Colon (tissue), 2 donors: ENCODE data around the gene MTSS2.
"Not testable (repeated sequence)": the region's sequence is repeated elsewhere in the genome, so short reads cannot be mapped to it uniquely, and the experiment has no call there.

Experiments
- FAIRE-seq: peaks from 2 replicates; lab custom pipeline; 2012; peaks lifted over from hg19 to GRCh38; lab: Jason Lieb, UNC
- donor health status: control.
- donor health status: control.

MTSS2 gene

DNA sequence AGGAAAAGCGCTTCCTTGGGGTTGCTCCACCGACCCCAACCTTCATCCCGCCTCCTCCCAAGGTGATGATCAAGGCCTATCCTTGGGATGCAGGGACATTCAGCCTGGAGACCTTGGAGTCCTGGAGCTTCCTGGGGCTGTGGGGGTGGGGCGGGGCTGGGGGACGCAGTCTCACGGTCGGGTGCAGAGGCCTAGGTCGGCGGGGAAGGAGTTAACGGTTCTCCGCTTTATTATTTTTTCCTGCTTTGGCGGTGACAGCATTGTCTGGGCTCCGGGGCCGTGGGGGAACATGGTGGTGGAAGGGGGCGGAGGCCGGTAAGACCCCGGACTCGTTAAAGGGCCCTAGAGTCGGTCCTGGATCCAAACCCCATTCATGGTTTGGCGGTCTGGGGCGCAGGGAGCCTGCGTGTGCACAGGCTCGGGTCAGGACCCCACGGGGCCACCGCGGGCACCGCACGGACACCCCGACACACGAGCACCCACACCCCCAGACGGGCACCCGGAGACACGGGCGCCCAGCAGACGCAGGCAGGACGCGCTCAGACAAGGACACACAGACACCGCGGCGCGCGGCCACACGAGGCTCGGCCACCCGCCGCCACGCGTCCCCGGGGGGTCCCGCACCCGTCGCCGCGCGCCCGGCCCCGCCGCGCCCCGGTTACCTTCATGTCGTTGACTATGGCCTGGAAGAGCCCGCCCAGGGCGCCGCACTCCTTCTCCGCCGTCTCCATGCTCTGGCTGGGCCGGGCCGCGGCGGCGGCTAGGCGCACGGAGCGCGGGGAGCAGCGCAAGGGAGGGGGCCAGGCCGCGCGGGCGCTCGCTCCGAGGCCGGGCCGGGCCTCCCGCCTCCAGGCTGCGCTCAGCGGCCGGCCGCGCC is 554 bp downstream of the MTSS2 start:
- FAIRE-seq, result no peak

- no peak for FAIRE-seq
Measured at GRCh38 chr16:70684146-70685060, 1.4 kb downstream of the MTSS2 start.

- FAIRE-seq, result no peak
Measured at GRCh38 chr16:70683146-70683944, 2.5 kb downstream of the MTSS2 start.

DNA sequence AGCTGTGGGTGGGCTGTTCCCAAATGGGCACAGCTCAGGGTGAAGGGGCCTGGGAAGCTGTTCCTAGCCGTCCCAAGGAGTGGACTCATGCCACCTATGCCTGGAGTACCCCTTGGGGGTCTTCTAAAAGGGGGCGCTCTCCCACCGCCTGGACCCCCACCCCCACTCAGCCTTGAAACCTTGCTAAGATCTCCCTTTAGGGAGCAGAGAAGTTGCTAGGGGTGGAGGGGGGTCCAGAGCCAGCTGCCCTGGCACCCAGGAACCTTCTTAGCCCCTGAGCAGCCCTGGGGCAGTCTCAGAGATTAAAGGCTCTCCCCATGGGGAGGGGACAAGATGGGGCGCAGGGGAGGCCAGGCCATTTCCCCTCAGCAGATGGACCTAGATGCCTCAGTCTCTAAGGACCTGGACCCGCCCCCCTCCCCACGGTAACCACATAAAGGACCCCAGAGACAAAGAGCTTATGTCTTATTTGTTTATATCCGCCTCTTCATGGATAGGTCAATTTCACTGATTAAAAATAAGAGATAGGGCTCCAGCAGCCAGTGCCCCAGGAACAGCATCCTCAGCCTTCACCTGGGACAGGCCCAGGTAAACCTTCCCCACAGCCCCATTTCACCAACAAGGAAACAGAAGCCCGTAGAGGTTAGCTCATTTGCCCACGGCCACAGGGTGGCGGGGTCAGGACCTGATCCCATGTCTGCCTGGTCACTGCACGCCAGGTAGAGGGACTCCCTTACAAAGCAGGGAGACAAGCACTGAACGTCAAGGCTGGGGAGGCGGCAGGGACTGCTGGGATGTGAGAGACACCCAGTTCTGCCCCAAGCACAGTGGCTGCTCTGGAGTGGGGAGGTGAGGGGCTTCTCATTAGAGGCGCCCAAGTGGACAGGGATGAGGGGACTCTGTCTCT is 3.4 kb downstream of the MTSS2 start:
- no peak for FAIRE-seq

GRCh38 chr16:70681382-70682238 is 4.2 kb downstream of the MTSS2 start:
- FAIRE-seq, result no peak

GRCh38 chr16:70680495-70681381 is 5.1 kb downstream of the MTSS2 start:
- FAIRE-seq, result no peak

GRCh38 chr16:70679671-70680494 is 6.0 kb downstream of the MTSS2 start:
- FAIRE-seq, result no peak

DNA sequence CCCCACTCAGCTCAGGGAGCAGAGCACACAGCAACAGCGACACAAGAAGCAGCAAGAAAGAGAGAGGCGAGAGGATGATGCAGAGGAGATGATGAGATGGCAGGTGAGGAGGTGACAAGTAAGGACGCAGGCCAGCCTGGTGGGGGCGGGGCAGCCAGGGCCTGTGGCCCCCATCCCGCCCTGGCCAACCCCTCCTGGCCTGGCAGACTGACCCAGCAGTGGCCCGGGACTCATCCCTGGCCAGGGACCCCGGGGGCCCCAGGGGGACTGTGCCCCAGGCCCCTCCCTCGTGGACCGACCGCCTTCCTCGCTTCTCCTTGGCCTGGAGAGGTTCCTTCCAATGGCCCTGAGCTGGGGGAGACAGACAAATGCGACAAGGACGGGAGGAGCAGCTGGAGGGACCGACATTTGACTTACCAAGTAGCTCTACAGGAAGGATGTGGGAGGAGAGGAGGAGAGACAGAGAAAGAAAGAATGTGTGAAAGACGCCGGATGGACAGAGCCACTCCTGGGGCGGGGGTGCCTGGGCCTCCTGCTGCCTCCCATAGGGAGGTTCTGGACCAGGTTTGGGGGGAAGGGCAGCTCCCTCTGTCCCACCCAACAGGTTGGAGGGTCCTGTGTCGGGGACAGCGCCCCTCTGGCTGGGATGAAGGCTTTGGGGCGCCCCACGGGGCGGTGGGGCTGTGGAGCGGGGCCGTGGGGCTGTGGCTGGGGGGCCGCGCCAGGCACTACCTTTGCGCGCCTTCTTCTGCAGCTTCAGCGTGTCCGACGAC is 6.8 kb downstream of the MTSS2 start:
- FAIRE-seq, result no peak

GRCh38 chr16:70678121-70678897 is 7.5 kb downstream of the MTSS2 start:
- no peak for FAIRE-seq

GRCh38 chr16:70677499-70678120 is 8.2 kb downstream of the MTSS2 start:
- FAIRE-seq, result no peak

DNA sequence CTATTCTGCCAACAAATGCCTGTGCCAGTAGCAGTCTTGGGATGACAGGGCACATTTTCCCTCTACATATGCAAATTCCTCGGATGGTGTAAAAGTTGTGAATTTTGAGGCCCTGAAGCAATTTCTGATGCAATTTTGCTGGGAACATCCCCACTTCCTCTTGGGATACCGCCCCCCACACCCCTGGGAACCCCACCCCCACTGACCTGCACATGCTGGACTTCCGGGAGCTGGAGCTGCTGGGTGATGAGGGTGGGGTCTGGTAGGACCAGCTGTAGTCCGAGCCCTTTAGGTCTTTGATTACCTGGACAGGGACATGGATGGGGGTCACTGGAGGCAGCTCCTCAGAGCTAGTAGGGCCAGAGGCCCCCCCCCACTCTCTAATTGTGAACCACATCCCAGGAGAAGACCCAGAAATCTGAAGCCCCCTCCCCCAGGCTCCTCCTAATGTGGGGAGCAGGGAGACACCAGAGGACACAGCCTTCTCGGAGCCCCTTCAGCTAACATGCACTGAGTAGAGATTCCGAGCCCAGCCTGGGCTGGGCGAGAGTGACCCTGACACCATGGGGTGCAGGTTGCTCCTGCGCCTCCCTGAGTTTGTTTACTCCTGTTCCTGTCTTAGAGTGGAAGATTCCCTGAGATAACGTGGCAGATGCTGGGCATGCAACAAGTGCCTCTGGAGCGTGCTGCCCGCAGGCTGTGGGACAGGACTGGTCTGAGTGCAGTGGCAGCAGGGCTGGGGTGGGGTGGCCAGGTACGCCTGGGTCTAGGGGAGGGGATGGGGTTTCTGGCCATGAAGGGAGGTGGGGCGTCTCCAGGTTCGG is 9.0 kb downstream of the MTSS2 start:
- no peak for FAIRE-seq

DNA sequence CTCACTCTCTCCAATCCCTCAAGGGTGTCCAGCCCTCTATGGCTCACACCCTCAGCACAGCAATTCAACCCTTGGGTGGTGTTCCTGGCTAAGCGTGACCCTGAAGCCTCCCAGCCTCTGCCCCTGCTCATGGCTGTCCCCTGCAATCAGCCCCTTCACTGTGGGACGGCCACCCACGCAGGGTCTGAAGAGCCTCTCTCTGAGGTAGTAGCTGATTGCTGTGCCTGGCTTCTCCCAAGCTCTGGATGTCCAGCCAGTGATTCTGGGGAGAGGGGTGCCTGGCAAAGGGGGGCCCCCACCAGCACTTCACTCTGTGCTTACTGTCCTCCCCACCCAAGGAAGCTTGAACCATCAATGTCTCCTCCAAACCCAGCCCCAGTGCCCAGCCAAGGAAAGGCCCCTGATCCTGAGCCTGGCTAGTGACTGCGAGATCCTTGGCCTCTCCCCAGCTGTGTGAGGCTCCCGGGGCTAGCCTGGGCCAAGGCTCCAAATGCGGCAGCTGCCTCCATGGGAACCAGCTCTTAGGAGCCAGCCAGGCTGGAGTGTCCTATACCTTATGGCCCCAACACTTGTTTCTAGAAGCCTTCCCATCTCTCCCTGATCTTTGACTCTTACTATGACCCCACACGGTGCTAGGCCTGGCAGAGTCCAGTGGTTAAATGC is 9.9 kb downstream of the MTSS2 start:
- no peak for FAIRE-seq

DNA sequence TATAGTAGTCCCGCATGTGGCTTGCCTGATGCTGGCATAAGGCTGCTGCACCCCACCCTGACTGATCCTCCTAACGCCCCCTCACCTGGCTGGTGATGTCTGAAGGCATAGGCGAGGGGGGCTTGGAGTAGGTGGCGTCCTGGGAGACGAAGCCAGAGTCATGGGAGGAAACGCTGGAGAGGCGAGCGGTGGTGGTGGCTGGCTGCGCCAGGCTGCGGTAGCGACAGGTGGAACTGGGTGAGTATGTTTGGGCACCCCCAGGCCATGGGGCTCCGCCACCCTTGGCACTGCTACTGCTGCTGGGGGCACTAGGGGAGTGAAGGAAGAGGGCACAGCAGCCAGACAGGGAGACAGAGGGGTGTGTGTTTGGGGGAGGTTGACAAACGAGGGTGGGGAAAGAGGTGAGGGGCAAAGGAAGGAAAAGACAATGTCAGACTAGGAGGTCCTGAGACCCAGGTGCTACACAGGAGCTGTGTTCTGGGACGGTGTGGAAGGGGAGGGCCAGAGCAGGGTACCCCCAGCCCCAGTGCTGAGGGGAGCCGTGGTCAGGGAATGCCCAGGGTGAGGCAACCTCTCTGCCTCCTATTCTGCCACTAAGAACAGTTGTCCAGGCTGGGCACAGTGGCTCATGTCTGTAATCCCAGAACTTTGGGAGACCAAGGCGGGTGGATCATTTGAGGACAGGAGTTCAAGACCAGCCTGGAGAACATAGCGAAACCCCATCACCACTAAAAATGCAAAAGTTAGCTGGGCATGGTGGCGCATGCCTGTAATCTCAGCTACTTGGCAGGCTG is 11.4 kb downstream of the MTSS2 start:
- FAIRE-seq, result no peak

DNA sequence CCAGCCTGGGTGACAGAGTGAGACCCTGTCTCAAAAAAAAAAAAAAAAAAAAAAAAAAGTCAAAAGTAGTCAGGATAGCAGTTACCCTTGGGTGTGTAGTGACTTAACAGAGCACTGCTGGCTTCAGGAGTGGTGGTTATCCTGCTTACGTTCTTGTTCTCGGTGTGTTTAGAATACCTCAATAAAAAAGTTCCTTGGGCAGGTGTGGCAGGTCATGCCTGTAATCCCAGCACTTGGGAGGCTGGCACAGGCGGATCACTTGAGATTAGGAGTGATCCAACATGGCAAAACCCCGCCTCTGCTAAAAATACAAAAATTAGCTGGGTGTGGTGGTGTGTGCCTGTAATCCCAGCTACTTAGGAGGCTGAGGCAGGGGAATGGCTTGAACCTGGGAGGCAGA is 14.9 kb downstream of the MTSS2 start:
- FAIRE-seq, result not testable (repeated sequence)
